GM12864 (cell line): ENCODE results near the gene PNLIPRP3.

Experiments
- DNase-seq: peaks from one replicate; pipeline ENCODE4 v3.0.0-alpha.2; 2011; ENCODE audit warnings: low read depth
- H3K4me3 ChIP-seq: 2 replicates; pipeline ENCODE4 v1.5.1; 2011; ENCODE audit warnings: mild to moderate bottlenecking, low read depth, low read length, control low read depth
- TF ChIP-seq, protein P1 (sequence below): IDR thresholded peaks from 2 replicates; pipeline ENCODE4 v1.5.1; 2011; ENCODE audit warnings: low read depth, mild to moderate bottlenecking, moderate library complexity, low read length, control low read depth, inconsistent platforms; ENCODE audit errors: missing control alignments

PNLIPRP3 gene

DNA sequence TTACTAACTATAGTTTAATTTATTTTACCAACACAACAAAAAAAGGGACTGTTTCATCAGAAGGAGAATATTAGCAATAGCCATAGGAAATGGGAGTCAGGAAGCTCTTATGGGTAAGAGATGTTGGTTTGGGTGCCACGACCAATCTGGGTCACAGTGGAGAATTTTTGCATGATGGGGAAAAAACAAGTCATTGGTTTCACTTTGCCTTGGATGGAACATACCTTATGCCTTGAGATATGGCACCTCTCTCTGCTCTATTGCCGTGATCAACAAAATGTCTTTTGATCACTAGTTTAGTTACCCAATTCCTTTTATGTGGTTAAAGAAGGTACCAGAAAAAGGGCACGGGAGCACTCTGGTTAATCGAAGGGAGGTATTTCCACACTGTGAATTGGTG is 48.2 kb downstream of the PNLIPRP3 start:
- H3K4me3 ChIP-seq, result no peak overlapping the region
- no peak for DNase-seq
- TF ChIP-seq, protein P1, sequence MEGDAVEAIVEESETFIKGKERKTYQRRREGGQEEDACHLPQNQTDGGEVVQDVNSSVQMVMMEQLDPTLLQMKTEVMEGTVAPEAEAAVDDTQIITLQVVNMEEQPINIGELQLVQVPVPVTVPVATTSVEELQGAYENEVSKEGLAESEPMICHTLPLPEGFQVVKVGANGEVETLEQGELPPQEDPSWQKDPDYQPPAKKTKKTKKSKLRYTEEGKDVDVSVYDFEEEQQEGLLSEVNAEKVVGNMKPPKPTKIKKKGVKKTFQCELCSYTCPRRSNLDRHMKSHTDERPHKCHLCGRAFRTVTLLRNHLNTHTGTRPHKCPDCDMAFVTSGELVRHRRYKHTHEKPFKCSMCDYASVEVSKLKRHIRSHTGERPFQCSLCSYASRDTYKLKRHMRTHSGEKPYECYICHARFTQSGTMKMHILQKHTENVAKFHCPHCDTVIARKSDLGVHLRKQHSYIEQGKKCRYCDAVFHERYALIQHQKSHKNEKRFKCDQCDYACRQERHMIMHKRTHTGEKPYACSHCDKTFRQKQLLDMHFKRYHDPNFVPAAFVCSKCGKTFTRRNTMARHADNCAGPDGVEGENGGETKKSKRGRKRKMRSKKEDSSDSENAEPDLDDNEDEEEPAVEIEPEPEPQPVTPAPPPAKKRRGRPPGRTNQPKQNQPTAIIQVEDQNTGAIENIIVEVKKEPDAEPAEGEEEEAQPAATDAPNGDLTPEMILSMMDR, result no peak

DNA sequence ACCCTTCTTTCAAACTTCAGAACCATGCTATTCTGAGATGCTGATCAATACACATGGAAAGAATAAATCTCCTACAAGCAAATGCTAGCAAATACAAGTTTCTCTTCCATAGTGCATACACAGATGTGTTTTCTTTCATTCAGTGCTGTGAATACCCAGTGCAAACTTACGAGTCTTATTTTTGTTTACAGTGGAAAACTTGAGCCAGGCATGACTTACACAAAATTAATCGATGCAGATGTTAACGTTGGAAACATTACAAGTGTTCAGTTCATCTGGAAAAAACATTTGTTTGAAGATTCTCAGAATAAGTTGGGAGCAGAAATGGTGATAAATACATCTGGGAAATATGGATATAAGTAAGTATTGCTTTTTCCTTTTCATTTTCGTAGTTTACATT is 48.8 kb downstream of the PNLIPRP3 start:
- no peak for DNase-seq
- no peak overlapping the region for H3K4me3 ChIP-seq
- TF ChIP-seq, protein P1, result no peak

DNA sequence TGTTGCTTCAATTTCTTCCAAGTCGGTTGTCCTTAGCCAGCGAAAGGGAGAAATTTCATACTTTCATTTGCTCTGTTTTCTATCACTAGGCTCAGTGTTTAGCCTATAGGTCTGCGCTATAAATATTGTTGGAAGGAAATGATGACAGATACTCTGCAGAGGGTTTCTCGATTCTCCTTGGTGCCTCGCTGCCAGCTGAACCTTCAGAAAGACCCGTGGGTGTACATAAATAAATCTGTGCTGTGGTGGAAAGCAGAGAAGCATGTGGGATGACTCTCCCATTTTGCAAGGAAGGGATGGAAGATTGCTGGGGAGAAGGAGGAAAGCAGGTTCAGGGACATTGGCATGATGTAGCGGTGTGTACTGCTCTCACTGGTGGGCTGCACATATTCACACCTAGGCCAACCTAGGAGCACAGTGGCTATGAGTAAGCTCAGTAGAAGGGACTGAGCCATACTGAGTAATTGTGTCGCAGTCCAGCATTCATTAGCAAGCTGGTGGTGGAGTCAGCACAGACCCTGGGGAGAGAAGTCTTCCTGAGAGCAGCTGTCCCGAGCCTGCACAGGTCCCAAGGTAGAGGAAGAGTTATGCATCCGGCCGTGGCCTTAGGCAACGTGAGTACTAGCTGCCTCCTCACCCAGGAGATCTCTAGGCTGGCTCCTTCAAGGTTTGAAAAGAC is 50.5 kb downstream of the PNLIPRP3 start:
- DNase-seq, result no peak
- no peak overlapping the region for H3K4me3 ChIP-seq
- TF ChIP-seq, protein P1, result no peak

DNA sequence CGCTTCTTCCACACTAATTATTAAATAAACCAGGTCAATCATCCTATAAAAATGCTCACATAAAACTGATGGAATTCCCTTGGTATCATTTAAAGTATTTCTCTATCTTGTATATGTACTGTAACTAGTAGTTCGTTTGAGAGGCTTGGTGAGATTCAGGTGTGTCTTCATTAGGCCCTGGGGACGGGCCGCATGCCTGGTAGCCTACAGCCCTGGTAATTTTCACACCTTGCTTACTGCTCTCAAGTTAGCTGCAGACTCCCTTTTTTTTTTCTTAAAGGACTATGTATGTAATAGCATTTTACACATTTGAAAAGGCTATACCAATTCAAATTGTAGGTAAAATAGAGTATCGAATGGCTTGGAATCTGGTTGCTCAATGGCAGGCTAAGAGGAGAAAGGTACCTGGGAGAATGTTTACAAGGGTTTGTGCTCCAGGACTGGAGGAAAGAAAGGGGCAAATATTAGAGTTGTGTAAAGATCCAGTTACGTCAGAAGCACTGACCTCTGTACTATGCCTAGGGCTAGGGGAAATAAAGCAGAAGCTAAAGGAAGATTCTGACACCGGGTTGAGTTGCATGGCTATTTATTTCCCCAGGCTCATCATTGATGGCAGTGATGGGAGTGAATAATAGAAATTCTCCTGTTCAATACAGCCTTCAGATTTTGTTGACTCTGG is 59.3 kb downstream of the PNLIPRP3 start:
- TF ChIP-seq, protein P1, result no peak

DNA sequence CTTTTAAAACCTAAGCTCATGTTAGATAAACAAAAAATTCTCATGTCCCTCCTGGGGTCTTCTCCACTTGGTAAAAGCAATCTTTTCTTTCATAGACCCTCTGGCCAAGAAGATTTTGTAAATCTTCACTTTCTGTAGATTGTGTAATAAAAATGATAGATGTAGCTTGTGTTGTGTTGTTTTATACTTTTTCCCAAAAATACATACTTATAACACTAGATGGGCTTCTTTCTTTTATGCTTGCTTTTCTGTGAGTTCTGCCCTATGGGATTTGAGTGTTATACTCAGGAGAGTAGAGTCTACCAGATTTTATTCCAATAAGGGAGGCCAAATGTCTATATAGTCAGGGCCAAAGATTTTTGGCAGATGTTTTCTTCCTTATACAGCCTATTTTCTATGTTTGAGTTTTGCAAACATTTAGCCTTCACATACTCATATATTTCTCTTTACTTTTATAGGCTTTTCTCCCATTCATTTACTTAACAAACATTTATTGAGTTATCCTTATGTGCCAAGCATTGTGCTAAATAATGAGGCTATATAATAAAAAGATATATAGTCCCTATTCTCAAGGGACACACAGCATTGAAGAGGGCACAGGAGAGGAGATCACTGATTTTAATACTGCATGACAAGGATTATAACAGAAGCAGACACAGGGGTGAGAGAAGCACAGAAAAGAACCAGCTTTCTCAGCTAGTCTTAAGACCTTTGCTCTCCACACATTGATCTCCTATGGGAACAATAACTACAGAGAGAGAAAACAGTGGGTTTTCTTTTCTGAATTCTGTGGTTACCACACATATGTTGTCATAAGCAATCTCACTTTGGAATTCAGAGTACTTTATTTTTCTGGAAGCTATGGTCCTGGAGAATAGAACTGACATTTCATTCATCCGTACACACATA is 60.1 kb downstream of the PNLIPRP3 start:
- H3K4me3 ChIP-seq, result no peak overlapping the region
- TF ChIP-seq, protein P1, result no peak
- DNase-seq, result no peak

More for the DNA sequence above, 59.3 kb downstream of the PNLIPRP3 start:
- no peak for DNase-seq
- H3K4me3 ChIP-seq, result no peak overlapping the region

DNA sequence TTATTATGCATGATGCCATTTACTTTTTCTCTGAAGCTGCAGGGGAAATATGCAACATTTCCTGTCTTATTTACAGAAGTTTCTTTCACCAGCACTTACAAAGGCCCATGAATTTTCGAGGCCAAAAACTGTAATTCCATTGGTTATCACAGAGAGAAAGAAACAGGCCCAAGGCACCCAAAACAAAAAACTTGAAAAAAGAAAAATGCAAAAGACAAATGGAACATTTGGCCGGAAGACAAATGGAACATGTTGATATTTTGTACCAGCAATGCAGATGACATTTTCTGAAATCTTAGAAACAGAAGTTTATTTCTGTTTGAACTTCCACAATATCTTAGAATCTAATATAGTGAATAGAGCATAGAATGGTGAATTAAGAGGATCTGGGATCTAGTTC is 61.8 kb downstream of the PNLIPRP3 start:
- H3K4me3 ChIP-seq, result no peak overlapping the region
- TF ChIP-seq, protein P1, result no peak
- no peak for DNase-seq
